DMS53 (cell line): ENCODE measurements around the gene DLG1.
"Not testable (repeated sequence)": the region's sequence is repeated elsewhere in the genome, so short reads cannot be mapped to it uniquely, and the experiment has no call there.

Experiments used
- DNase-seq: peaks from one replicate; lab custom pipeline; 2025; lab: John Stamatoyannopoulos, UW

DLG1 gene

GRCh38 chr3:197244751-197245150 lies 53.7 kb downstream of the DLG1 start:
- DNase-seq = no peak

- DNase-seq = no peak
These were observed 55.5 kb downstream of the DLG1 start for GRCh38 chr3:197242784-197243432.

- DNase-seq = no peak
These were observed 57.2 kb downstream of the DLG1 start for GRCh38 chr3:197241173-197241572.

GRCh38 chr3:197239857-197240256 lies 58.6 kb downstream of the DLG1 start:
- no peak for DNase-seq

GRCh38 chr3:197238842-197239241 lies 59.6 kb downstream of the DLG1 start:
- DNase-seq = no peak

GRCh38 chr3:197237897-197238296 lies 60.5 kb downstream of the DLG1 start:
- DNase-seq = no peak

GRCh38 chr3:197236362-197236761 lies 62.0 kb downstream of the DLG1 start:
- no peak for DNase-seq

GRCh38 chr3:197234947-197235914 lies 63.2 kb downstream of the DLG1 start:
- DNase-seq = no peak

GRCh38 chr3:197231321-197231720 lies 67.1 kb downstream of the DLG1 start:
- no peak for DNase-seq

GRCh38 chr3:197229836-197230235 lies 68.6 kb downstream of the DLG1 start:
- no peak for DNase-seq

GRCh38 chr3:197229178-197229577 lies 69.2 kb downstream of the DLG1 start:
- no peak for DNase-seq

- DNase-seq = no peak
These were observed 70.4 kb downstream of the DLG1 start for GRCh38 chr3:197227780-197228574.

- DNase-seq = no peak
These were observed 72.2 kb downstream of the DLG1 start for GRCh38 chr3:197226179-197226578.

GRCh38 chr3:197225579-197225978 lies 72.8 kb downstream of the DLG1 start:
- DNase-seq = no peak

GRCh38 chr3:197224034-197224444 lies 74.4 kb downstream of the DLG1 start:
- peak; percentile 67 for DNase-seq

GRCh38 chr3:197222937-197223370 lies 75.5 kb downstream of the DLG1 start:
- no peak for DNase-seq

- no peak for DNase-seq
These were observed 78.8 kb downstream of the DLG1 start for GRCh38 chr3:197219619-197220018.

- no peak for DNase-seq
These were observed 80.2 kb downstream of the DLG1 start for GRCh38 chr3:197218210-197218609.

- DNase-seq = no peak
These were observed 81.5 kb downstream of the DLG1 start for GRCh38 chr3:197216914-197217313.

- no peak for DNase-seq
These were observed 82.1 kb downstream of the DLG1 start for GRCh38 chr3:197216169-197216860.

- DNase-seq = no peak
These were observed 86.1 kb downstream of the DLG1 start for GRCh38 chr3:197212290-197212689.

- not testable (repeated sequence) for DNase-seq
These were observed 86.7 kb downstream of the DLG1 start for GRCh38 chr3:197211698-197212097.
